HG02973 (cell line): ENCODE measurements around the gene RGP1.
A peak's percentile ranks its signal among the peaks of the same experiment; 100 is the strongest.

Source experiments
- ATAC-seq: cut with Tn5 transposase; IDR thresholded peaks from one replicate; pipeline ENCODE4 v1.9.1; 2021; ENCODE audit warnings: moderate library complexity; ENCODE audit not compliant: unreplicated experiment

RGP1 gene

DNA sequence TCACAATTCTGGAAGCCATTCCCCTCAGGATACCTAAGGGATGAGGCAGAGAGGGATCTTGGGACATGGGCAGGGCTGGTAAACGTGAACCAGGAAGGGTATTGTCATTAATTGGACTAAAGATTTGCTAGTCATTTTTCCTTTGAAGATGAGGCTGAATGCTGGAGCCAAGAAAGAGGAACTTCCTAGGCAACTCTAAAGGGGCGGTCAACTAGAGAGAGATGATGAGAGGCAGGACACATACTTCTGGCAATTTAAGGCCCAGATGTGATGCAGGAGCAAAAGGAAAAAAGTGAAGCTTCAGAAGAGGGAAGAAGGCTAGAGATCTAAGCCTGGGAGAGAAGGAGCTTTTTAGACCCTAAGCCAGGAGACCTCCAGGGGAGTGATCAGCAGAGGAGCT, 5.6 kb upstream of the RGP1 start:
- no peak for ATAC-seq

DNA sequence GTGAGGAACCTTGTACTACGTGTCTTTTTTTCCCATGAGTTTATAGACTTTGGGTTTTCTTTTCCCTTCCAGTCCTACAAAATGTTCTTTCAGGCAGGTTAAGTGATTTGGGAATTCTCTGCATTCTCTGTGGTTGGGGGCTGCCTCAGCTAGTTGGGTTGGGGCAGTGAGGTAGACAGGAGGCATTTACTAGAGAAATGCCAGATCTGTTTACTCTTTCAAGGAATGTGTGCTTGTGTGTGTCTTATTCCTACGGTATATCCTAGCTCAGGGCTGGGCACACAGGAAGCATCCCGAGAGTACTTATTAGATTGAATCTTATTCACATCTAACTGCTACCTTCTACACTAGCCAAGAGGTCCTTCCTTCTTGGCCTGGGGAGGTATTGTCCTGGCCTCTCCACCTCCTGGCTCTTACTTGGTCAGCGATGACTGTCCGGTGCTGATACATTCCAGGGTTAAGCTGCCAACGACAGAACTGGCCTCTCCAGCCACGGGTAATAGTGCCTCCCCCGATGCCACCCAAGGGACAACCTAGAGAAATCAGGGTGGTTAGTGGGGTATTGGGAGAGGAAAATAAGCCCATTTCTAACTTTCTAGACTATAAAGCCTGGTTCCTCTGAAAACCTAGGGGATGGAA, 5.1 kb upstream of the RGP1 start:
- no peak for ATAC-seq

DNA sequence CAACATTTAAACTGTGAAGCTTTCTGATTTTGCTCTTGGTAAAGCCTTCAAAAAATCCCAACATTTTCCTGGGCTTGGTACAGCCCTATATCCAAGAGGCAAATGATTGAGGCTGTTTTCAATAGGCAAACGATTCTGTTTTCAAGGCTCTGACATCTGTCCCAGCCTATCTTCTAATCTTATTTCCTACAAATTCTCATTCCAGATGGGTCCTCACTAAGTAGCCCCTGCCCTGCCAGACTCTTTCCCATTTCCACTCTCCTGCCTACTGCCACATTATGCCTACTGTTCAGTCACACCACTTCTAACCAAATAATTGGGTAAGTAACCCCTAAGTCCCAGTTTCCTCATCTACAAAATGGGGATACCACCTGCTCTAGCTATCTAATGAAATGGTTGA, 3.5 kb upstream of the RGP1 start:
- no peak for ATAC-seq

DNA sequence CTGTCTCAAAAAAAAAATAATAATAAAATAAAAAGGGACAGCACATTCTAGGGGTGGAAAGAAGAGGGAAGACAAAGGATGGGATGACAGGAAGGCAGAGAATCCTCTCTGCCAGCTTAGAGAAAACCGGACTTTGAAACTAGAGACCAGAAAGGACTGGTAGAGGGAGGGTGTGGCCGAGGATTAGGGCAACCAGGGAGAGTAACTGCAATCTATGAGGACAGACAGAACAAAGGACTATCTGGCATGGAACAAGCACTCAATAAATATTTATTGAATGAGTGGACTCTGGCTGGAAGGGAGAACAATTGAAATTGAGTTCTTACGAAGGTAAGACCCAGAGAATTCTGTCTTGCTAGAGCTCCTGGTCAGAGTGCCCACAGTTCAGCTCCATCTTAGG, 2.5 kb upstream of the RGP1 start:
- ATAC-seq = no peak

DNA sequence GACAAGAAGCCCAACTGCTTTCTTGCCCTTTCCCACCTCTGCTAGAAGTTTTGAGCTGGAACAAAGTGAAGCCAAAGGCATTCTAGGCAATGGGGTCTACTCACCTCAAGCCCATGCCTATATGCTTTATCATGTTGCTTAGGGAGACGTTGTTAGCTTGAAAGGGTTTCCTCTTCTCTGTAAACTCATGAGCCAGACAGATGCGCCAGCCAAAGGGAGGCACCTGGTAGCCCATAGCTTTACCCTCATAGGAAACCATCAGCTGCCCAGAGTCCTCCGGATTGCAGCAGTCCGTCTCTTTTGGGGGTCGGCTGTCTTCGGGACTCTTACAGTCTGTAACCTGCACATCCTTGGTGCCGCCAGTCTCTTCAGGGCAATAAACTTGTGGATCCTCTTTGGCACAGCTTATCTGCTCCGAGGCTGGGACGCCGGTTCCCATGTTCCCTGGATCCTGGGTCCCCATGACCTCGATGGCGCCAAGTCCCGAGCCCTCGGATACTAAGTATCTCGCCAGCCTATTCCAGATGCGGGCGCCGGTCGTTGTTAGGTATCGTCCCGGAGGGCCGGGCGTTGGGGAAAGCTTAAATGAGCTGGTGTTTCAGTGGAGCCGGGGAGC, 737 bp upstream of the RGP1 start:
- no peak for ATAC-seq

DNA sequence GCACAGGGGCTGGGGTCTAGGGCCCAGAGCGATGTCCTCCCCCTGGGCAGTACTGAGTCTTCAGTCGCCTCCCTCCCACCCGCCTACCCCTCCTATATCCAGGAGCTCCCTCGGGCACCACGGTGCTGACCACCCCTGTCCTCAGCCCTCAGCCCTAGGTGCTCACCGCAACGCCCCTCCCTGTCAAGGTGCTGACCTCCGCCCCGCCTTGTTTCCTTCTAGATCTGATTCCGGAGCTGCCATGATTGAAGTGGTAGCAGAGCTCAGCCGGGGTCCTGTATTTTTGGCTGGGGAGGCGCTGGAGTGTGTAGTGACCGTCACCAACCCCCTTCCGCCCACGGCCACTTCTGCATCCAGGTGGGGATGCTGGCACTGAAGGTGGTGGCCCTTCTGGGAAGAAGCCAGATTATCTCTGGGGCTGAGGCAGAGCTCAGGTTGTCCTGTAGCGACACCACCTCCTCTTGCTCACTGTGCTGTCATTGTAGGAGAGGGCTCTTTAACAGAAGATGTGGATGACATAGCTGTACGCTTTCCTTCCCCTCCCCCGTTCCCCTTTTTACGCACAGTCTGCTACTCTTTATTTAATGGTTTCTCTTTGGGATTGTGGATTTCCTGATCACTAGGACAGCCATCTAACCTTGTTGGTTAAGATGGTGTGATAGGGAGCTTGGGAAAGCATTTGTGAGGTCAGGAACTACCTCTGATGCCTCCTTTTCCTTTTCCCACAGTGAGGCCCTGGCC, 598 bp downstream of the RGP1 start:
- ATAC-seq = peak; percentile 19

DNA sequence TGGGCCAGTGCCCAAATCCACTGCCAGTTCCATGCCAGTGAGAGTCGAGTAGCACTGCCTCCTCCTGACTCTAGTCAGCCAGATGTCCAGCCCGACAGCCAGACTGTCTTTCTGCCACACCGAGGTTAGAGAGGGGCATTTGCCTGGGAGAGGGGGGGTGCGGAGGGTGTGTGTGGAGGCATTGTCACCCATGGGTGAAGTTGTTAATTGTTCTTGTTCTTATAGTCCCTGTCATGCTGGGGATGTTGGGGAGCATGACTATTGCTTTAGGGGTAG, 1.1 kb downstream of the RGP1 start:
- no peak for ATAC-seq

DNA sequence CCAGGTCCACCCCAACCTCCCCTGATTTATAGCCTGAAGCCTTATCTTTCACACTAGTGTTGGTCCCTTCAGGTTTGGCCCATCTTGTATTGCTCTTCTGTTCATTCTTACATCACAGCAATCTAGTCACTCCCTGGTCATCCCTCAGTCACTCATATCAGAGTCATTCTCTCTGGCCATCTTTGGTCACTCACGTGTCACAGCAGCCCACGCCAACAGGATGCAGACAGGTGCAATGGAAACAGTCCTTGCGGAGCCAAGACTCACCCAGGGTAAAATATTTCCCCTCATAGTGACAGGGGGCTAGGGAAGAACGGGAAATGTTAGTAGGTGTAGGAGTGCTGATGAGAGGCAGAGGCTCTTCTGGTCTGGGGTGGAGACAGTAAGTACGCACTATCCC, 4.4 kb downstream of the RGP1 start:
- ATAC-seq = no peak

DNA sequence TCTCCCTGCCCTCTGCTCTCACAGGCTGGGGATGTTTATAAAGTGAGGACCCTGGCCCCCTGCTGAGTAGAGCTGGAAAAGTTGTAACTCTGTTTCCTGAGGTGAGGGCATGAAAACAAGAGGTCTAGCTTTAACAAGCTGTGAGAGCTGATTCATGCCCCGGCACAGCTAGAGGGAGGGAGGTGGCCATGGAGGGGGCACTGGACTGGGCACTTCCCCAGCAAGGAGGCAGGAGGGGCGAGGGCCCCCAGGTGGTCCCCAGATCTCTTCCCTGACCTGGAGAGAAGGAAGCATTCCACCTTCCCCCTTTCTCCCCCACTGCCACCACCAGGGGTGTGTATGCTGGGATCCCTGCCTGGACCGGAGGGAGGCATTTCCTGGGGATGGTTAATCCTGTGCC, 5.2 kb downstream of the RGP1 start, which contains the start of gene MSMP:
MSMP (minus strand) TSS at position 13 of the 400 bp plus-strand sequence. CDS start 147 bp downstream, outside the sequence.
- ATAC-seq = no peak

DNA sequence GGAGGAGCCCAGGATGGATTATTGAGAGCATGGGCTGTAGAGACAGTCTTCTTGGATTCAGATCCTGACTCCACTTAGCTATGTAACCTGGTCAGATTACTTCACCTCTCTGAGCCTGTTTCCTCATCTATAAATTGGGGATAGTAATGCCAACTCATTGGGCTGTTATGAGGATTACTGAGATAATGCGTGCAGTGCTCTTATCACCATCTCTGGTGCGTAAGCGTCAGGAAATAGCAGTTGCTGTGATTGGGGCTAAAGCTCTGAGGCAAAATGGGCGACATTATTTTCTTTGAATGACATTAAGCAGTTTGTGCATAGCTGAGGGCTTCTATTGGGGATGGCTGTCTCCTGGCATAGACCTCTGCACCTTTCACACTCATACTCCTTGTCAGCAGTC, 6.0 kb downstream of the RGP1 start:
- ATAC-seq = no peak

DNA sequence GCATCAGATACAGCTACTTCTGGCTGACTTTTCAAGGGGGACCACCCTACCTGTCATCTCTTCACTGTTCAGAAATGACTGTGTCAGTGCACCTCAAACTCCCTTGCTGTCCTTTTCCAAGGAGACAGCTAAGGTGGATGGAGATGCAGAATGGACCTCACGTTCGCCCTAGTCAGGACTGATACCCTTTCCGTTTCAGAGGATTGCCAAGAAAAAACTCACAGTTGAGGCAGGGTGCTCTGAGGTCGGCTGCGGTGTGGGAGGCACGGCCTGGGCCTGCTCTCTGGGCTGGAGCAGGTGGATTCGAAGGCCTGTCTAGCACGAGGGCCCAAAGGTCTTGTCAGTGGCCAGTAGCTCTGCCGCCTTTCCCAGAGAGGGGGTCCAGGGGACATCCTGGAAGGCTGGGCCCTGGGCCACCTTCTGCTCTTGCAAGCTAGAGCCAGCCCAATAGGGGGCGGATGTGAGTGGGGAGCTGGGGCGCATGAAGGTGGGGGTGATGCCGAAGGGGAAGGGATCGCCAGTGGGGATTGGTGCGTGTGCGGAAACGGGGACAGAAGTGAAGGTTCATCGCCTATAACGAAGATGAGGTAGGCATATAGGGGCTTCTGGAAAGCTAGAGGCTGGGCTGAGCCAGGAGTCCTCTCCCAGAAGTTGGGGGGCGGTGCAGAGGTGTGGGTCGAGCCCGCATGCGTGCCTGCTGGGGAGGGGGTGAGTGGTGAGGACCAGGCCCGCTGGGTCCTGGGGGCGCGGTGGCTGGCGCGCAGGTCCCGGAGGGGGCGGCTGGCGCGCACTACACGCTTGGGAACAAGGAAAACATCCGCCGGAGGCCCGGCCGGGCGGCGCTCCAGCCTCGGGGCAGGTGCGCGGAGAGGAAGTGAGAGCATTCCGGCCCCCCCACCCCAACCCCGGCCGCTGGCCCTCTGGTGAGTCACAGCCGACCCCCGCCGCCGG, 7.5 kb downstream of the RGP1 start:
- ATAC-seq = peak; percentile 59

DNA sequence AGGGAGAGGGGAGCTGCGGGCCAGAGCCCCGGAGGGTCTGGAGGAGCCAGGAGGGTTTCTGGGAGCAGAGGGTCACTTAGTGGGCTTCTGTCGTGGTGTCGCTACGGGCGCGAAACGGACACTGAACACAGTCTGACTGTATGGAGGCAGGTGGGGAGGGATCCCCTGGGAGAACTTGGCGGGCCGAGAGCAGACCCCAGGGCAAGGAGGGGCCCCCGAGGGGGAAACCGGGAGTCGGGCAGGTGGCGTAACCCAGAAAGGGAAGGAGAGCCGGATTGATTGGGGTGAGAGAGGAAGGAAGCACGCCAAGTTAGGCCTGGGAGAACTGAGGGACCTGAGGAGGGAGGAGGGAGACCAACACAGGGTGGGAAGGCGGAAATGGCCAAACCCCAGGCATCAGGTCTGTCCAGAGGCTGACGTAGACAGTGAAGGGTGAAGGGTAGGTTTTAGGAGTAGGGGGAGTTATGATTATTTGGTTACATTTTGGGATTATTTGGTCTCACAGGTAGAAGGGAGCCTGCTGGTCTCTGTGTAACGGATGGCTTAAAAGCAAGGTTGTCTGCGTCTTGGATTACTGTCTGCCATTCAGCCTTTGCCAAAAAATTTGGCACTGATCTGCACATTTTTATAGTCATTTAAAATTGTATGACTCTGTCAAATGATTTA, 8.3 kb downstream of the RGP1 start:
- peak; percentile 31 for ATAC-seq

DNA sequence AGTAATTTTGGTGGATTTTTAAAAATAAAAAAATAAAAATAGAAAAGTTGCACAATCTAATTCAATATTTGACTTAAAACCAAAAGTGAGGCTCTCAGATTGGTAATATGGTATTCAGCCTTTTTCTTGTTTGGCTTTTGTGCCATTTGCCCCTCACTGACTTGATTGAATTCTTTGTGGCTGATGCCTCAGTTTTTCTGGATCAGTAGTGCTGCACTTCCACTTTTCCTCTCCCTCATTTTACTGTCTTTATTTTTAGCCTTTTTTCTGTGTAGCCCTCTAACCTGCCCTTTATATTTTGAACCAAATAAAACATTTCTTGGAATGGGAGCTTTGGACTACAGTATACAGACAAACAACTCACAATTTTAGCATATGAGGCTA, 8.8 kb downstream of the RGP1 start:
- no peak for ATAC-seq

DNA sequence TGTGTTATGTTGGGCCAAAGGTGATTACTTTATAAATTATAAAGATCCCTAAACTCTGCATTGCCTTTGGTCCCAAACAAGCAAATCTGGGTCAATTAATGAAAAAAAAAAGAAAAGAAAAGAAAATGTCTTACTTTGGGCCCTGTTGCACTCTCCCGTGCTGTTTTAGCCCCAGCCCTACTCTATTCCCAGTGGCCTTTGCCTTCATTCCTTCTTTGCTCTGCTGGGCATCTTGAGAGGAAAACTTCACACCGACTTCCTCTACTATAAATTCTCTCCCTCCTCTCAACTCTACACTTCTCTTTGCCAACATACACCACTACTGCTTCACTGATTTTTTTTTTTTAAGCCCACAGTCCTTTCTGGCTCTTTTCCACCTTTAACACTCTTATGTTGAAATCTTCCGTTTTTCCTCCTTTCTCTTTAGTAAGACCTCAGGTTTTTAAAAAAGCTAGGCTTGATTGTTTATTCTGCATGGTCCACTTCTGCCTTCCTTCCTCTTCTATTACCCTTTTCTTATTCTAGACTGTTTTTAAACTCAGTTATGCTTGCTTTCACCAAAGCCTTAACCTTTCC, 9.5 kb downstream of the RGP1 start:
- no peak for ATAC-seq

DNA sequence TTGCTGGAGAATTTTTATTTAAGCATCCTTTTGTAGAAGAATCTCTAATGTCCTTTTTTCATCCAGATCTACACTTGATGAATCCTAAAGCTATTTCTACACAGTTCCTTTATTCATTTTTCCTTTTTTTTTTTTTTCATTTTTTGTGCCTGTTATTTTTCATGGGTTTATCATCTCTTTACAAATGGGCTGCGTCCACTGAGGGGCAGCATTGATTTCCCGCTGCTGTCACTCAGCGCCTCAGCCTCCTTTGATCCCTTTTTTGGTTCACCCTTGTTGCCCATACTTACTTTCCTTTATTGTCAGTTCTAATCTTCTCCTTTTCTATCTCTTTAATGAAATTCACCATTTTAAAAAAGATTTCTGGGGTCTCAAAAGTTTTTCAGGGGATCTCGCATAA, 10.7 kb downstream of the RGP1 start:
- no peak for ATAC-seq

DNA sequence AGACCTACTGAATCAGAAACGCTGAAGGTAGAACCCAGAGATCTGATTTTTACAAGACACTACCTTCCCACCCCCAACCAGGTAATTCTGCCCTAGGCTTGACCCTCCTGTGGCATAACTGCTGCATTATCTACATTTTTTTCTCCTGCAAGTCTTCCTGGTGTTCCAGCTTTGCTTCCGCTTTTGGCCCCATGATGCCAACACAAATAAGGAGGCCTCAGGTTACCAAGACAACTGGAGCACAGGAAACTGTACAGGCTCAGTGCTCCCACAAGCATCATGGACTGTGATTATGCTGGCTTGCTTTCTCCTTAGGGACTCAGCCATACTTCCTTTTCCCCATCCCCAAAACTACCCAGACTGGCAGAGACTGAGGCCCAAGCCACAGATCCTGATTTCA, 11.6 kb downstream of the RGP1 start:
- ATAC-seq = no peak

DNA sequence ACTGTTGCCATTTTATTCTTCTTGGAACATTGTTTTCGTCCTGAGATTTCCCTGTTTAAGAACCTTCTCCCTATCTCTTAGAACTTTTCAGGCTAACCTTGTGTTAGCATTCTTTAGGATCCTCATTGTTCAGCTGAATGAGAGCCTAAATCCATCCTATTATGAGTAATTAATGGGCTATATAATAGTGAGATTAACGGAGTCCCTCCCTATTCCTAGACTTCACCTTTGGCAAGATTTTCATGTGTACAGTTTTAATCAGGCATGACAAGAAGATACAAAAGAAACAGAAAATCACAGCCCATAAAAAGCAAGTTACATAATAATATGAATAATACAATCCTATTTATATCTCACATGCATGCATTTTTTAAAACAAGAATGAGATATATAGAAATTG, 14.1 kb downstream of the RGP1 start:
- no peak for ATAC-seq

DNA sequence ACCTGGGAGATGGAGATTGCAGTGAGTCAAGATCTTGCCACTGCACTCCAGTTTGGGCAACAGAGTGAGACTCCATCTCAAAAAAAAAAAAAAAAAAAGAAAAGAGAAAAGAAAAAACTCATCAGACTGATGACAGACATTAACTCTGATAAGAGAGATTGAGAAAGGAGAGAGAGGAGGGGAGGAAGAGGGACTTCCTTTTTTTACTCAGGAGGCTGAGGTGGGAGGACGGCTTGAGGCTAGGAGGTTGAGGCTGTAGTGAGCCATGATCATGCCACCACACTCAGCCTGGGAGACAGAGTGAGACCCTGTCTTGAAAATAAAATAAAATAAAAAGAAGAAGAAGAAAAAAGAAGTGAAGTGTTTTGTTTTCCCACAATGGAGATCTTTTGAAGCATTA, 14.7 kb downstream of the RGP1 start:
- no peak for ATAC-seq

DNA sequence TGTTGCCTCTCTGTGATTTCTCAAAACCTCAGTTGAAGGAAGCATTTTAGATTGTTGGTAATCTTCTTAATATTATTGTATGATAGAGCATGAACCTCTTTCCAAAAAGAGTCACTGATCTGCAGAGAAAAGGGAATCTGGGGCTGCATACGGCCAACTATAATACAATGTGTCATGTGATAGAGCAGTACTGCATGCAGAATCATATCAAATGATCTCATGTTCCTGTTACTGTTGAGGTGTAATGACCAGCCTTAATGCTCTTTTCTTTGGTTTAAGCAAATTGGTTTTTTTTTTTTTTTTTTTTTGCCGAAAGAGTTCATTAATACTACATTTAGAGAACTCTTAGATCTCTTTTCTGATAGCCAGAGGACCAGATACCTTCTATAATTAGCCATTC, 17.9 kb downstream of the RGP1 start:
- no peak for ATAC-seq

DNA sequence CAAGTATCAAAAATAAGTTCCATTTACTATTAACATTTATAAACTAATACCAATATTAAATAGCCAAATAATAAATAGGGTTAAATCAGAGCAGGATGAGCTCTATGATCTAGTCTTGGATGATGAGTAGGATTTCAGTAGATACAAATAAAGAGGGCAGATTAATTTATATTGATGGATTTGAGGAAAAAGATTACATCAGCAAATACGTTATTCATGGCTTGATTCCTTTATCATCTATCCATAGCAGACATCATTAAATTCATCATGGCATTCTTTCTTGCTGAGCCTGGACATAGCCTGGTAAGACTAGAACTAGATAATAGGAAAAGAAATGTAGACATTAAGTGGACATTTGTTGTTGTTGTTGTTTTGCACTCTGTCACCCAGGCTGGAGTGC, 18.4 kb downstream of the RGP1 start:
- ATAC-seq = no peak

DNA sequence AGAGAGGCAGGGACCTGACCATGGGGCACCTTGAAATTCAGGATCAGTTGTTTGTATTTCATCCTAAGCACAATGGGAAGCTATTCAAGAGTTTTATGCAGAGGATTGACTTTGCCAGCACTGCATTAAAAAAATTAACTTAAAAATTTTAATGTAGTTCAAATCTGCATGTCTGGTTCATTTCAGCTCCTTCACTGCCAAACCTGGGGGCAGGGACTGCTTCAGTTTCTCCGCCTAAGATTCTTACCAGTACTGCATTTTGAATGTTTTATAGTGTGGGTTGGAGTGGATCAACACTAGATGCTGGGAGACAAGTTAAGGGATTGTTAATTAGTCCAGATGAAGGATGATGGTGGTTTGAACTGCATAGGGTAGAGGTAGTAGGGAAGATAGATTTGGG, 20.7 kb downstream of the RGP1 start:
- no peak for ATAC-seq
